Myocyte (in vitro differentiated cells): ENCODE measurements around the gene LHFPL2. TPM values are rescaled to one million over a fixed set of nuclear protein-coding genes. Genes with fewer than 3 reads are reported as not detected.

Source experiments
- DNase-seq: peaks from one replicate; pipeline ENCODE4 v3.0.0-alpha.2; 2012; ENCODE audit warnings: low read depth
- total RNA-seq: library from RNA; depleted of rRNA; stranded (reverse); fragments of >200 nt; gene quantifications from 2 replicates; pipeline ENCODE4 v1.2.3, GENCODE V29; 2014

Gene LHFPL2
- total RNA-seq, 1 donor from 2014 or later, result 30.0 TPM

GRCh38 chr5:78547183-78547582, 101.4 kb downstream of the LHFPL2 start:
- peak; percentile 69 for DNase-seq

GRCh38 chr5:78546276-78546996, 102.1 kb downstream of the LHFPL2 start:
- no peak for DNase-seq

- no peak for DNase-seq
Observed at GRCh38 chr5:78545406-78545805, 103.2 kb downstream of the LHFPL2 start.

GRCh38 chr5:78544561-78545201, 103.9 kb downstream of the LHFPL2 start:
- DNase-seq, result no peak

- DNase-seq, result no peak
Observed at GRCh38 chr5:78543916-78544315, 104.7 kb downstream of the LHFPL2 start.

GRCh38 chr5:78543292-78543691, 105.3 kb downstream of the LHFPL2 start:
- DNase-seq, result no peak

GRCh38 chr5:78542321-78542840, 106.2 kb downstream of the LHFPL2 start:
- no peak for DNase-seq

- DNase-seq, result no peak
Observed at GRCh38 chr5:78541086-78541654, 107.4 kb downstream of the LHFPL2 start.

GRCh38 chr5:78540335-78541085, 108.1 kb downstream of the LHFPL2 start:
- no peak for DNase-seq

- DNase-seq, result no peak
Observed at GRCh38 chr5:78538240-78538850, 110.2 kb downstream of the LHFPL2 start.

- peak; percentile 62 for DNase-seq
Observed at GRCh38 chr5:78537821-78538220, 110.8 kb downstream of the LHFPL2 start.

GRCh38 chr5:78537411-78537810, 111.2 kb downstream of the LHFPL2 start:
- DNase-seq, result no peak

- DNase-seq, result no peak
Observed at GRCh38 chr5:78536661-78537196, 111.8 kb downstream of the LHFPL2 start.

GRCh38 chr5:78534905-78535200, 113.7 kb downstream of the LHFPL2 start:
- DNase-seq, result no peak

GRCh38 chr5:78534148-78534904, 114.2 kb downstream of the LHFPL2 start:
- DNase-seq, result peak; percentile 73

GRCh38 chr5:78533356-78533755, 115.2 kb downstream of the LHFPL2 start:
- DNase-seq, result peak; percentile 35

- peak; percentile 38 for DNase-seq
Observed at GRCh38 chr5:78530342-78531096, 118.1 kb downstream of the LHFPL2 start.

- DNase-seq, result no peak
Observed at GRCh38 chr5:78527925-78528324, 120.6 kb downstream of the LHFPL2 start.

- peak; percentile 89 for DNase-seq
Observed at GRCh38 chr5:78527054-78527859, 121.3 kb downstream of the LHFPL2 start.
